ENCODE measurements around the gene TCF25.
"Not testable (repeated sequence)": the region's sequence is repeated elsewhere in the genome, so short reads cannot be mapped to it uniquely, and the experiment has no call there.

Gene TCF25

DNA sequence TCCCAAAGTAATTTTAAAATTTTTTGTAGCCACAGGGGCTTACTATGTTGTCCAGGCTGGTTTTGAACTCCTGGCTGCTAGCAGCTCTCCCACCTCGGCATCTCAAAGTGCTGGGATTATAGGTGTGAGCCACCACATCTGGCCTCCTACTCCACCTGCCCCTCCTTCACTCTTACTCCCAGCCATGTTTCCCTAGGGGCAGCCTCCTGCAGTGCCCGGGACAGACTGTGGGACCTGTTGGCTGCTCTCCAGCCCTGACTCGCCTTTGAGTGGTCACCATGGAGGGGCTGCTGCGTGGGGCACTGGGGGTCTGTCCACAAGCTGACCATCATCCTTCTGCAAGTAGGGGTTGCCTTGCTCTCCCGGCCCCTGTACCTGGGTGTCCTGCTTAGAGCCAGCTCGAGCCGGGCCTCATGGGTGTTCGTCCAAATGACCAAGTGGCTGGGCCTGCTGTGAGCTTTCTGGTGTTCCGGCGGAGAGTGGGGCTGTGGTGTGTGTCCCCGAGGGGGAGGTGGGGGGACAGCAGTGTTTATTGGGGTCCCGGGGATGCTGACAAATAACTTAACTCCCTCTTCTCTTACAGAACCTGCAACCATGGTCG lies 28.6 kb upstream of the TCF25 start:
- no peak for DNase-seq

DNA sequence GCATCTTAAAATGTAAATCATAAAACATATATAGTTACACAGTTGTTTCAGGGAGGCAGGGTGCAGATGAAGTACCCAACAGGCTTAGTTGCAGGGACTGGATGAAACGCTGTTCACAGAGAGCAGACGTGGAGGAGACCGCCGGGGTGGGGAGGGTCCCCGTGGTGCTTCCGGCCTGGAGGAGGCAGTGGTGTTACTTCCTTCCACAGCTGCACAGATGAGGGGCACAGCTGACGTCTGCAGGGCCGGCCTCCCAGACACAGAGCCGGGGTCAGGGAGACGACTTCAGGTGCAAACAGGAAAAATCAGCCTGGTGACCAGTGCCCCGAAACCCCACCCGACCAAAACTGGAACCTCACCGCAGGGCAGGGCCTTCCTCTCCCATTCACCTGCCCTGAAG lies 28.0 kb upstream of the TCF25 start:
- DNase-seq, result peak; percentile 20

DNA sequence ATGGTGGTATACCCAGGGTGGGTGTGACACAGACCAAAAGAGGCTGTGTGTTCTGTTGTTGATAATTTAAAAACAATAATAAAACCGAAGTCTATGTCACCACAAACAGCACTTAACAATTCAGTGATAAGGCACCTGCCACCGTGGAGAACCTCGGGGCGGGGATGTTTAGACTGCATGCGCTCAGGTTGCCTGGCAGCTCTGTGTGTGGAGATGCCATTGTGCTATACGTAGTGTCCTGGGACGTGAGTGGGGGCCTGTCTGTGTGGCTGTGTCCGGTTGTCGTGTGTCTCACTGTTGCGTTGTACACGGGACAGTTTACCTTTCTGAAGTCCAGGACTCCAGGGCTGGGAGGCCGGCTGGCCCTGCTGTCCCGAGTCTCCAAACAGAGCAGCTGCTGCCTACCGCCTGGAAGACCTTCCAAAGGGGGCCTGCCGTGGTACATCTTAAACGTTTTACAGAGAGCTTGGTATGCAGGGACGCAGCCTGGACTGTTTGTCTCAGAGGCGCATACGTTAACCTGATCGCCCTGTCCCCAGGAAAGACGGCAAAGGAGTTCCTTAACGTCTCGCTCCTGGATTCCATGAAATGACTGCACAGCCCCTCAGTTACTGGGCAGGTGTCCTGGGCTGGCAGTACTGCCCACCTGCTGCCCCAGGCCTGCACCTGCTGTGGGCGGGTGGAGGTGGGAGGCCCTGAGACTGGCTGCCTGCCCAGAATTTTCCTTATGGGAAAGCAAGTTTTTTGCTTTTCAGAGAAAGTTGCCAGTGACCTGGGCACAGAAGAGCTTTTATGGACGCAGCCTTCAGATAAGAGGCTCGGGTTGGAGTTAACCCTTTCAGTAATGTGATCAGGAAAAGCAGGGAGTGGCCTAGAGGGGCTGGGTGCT lies 26.1 kb upstream of the TCF25 start:
- no peak for DNase-seq

DNA sequence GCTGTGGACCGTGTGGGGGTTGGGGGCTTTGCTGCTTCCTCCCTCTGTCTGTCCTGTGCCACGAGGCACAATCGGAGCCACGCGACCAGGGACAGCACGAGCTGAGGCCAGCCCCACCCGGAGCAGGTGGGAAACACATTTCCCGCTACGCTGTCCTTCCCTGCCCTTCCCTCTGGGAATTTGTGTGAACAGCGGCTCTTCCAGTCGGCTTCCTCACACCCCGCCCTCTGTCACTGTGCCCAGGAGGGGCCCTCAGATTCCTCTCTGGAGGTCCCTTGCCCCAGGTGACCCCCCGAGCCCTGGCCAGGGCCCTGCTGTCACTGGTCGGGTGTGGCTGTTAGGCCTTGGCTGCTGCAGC lies 25.5 kb upstream of the TCF25 start:
- DNase-seq, result no peak

DNA sequence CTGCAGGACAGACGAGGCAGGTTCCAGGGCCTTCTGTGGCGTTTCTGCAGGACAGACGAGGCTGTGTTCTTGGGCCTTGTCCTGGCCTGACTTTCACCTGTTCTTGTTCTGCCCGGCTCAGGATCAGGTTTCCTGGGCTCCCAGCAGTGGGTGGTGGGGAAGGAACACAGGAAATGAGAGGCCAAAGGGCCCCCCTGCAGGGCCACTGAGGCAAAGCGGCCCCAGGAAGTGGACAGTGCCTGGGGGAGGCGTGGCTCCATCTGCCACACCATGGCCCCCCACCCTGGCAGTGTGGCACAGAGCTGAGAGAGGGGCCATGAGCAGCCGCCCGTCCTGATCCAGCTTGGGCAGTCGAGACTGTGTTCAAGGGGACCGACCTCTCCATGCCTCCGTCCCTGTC lies 24.4 kb upstream of the TCF25 start:
- DNase-seq, result no peak

DNA sequence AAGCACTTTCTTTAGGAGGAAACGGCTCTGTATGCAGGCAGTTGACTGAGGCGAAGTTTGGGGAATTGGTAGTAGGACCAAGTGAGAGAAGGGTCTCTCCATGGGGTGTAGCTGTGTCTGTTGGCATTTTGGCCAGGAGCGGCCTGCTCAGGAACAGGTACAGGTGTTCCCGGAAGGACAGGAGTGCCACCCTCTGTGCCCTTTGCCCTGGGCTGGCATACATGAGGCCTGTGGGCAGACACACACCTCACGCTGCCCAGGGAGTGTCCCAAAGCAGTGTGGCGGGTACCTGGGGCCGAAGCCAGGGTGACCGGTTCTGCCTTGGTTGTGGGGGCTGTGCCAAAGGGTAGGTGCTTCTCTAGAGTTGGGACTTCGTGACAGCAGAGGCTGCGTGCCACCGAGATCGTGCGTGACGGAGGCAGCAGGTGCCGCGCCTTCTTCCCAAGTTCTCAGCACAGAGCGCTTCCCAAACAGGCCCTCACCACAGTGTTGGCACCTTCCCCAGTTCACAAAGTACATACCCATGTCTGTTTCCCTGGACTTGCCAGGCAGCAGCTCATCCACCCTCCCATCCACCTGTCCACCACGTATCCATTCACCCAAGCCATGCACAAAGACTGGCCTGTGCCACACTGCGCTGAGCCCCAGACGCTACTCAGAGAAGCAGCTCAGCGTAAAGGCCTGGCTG lies 19.9 kb upstream of the TCF25 start:
- no peak for DNase-seq

DNA sequence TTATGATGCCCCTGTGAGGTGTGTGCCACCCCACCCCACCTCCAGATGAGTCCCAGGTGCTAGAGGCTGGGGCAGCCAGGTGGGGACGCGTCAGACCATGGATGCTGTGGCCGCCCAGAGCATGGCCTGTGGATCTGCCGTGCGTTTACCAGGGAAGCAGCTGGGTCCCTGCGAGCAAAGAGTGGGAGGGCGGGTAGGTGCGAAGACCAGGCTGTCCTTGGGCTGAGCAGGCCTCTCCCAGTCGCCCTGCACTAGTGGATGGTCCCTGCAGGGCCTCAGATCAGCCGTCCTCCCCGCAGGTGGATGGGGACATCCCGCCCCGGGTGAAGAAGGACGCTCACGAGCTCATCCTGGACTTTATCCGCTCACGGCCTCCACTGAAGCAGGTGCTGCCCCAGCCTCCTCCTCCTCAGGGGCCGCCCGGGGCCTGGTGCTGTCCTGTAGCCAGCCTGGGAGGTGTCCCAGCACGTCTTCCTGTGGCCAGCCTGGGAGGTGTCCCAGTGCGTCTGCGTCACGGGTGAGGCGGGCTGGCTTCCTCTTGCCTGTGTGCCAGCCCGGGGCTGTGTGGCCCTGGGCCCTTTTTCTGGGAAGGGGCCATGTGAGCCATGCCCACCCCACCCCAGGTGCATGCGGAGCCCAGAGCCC lies 18.0 kb upstream of the TCF25 start:
- no peak for DNase-seq

DNA sequence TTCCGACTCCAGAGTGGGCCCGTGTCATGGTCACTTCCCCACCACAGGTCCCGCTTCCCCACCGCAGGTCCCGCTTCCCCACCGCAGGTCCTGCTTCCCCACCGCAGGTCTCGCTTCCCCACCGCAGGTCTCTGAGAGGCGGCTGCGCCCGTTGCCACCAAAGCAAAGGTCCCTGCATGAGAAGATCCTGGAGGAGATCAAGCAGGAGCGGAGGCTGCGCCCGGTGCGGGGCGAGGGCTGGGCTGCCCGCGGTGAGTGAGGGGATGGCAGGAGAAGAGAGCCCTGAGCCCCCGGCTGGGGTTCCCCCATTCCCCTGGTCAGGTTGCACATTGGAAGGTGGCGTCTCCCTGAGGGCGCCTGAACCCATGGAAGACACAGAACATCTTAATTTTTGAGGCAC lies 17.4 kb upstream of the TCF25 start:
- no peak for DNase-seq

DNA sequence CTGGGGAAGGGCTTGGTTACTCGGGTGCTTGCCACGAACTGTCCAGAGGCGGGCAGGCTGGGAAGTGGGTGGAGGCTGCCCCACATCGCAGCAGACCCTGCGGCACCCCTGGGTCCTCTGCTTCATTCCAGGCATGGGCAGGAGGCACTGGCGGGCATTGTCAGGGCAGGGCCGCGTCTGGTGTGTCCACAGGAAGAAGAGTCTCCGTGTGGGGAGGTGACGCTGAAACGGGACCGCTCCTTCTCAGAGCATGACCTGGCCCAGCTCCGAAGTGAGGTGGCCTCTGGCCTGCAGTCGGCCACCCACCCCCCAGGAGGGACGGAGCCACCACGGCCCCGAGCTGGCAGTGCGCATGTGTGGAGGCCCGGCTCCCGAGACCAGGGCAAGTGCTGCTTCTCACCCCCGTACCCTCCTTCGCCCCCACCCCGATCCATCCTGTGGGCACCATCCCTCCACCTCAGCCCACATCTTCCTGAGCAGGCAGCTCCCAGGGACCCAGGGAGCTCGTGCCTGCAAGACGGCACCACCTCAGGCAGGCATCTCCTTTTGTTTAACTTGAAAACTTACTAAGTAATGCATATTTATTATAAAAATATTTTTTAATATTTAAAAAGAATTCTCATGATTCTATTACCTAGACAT lies 14.3 kb upstream of the TCF25 start:
- no peak for DNase-seq

DNA sequence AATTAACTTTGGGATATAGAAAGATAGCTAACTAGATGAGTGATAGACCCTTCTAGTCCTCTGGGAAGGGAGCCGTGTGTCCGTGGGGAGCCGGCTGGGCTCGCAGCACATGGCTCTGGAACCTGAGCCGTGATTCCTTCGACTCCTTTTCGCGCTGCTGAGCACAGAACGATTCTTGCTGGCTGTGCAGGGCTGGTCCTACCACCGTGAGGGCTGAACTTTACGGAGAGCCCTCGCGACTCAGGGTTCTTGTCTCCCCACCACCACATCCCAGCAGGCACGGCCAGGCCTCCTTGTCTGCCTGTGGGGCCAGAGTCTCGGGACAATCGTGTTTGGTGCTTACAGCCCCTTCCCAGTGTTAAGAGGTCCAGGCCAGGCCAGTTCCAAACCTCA lies 13.8 kb upstream of the TCF25 start:
- DNase-seq, result no peak

DNA sequence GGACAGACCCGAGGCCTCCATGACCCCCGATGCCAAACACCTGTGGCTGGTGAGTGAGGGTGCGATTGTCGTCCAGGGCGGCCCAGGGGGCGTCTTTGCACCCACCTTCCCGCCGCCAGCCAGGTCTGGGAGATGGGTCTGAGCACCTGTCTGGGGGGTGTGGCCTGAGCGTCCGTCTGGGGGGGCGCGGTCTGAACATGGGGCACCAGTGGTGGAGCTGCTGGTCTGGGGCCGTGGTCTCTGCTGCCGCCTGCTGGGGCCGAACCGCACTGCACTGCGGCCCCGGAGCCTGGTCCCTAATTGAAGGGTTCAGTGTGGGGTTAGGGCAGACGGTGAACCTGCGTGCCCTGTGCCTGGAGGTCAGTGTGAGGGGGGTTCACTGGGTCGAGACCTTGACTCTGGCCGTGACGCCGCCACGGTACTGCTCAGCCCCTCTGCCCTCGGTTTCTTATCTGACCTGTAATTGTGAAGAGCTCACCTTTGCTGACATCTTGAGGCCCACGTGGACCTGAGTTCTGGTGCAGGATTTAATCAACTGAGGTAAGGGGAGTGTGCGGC lies 12.6 kb upstream of the TCF25 start:
- DNase-seq, result peak; percentile 66

DNA sequence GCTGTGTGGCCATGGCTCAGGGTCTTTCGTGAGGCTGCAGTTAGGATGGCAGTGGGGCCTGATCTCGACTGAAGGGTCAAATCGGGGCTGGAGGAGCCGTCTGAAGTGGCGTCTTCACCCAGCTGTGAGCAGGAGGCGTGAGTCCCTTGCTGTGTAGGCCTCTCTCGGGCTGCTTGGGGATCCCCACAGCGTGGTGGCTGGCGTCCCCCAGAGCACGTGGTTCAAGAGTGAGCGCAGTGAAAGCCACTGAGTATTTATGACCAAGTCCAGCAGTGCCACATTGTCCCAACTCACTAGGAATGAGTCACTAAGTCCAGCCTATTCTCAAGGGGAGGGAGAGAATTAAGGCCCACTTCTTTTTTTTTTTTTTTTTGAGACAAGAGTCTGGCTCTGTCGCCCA lies 11.7 kb upstream of the TCF25 start:
- no peak for DNase-seq

DNA sequence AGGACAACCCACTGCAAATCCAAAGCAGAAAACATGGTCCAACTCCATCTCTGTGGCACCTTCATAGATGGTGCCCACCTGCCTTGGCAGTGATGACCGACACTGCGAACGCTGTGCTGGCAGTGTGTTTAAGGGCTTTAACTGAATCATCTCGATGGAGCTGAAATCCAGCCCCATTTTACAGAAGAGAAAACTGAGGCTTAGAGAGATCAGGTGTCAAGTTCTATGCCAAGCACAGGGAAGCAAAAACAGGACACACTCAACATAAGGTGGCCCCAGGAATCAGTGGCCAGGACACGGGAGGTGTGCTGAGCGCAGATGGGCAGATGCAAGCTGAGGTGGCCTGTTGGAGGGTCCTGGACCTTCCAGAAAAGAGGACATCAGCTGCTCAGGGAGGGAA lies 10.7 kb upstream of the TCF25 start:
- DNase-seq, result no peak

DNA sequence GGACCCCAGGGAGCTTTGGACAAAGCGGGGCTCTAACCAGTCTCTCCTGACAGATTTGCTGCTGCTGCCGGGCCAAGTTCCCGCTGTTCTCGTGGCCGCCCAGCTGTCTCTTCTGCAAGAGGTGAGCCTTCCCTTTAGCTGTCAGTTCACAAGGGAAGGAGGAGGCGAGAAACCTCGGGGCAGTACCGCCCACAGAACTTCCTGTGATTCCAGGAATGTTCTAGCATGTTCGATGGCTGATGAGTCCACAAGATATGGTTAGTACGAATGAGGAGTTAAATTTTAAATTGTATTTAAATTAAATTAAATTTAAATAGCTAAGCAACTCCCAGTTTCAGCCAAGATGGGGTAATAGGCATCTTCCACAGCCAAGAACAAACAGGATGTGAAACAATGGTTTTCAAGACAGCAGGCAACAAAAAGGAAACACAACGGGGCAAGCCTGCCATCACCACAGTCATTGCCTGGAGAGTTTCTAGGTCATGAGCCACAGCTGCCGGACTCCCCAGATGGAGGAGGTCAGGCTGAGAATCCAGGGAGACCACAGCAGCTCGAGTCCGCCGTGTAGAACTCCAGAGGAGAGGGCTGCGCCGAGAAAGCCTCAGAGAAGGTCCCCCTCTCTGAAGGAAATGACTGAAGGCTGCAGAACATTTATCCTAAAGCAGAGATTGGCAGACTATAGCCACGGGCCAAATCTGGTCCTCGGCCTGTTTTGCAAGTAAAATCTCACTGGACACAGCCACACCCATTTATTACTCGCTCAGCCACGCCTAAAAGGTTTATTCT lies 9.5 kb upstream of the TCF25 start:
- DNase-seq, result peak; percentile 43

DNA sequence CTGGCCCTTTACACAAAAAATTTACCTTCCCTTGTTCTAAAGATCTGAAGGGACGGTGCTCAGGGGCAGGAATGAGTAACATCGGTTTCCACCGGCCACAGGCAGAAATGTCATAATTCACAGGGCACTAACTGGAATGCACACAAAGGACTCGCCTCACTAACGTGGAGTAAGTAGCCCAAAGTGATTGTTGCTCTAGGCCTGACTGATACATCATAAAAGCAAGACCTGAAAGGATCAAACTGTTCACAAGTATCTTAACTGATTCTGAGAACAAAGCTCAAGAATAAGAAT lies 8.9 kb upstream of the TCF25 start:
- no peak for DNase-seq

DNA sequence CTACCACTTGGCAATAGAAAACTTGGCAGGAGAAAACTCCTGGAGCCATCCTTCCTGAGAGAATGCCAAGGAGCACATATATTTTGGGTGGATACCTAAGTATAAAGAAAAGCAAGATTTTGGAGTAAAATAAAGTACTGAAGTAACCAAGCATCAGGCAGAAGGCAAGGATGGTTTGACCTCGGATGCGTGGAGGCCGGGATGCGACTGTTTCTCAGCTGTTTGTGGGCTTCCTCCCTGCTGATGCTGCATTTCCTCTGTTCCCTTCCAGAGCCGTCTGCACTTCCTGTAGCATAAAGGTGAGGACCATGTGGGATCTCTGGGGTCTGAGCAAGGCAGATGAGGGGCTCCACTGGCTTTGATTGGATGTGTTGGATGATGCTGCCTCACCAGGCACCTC lies 5.5 kb upstream of the TCF25 start:
- DNase-seq, result no peak

DNA sequence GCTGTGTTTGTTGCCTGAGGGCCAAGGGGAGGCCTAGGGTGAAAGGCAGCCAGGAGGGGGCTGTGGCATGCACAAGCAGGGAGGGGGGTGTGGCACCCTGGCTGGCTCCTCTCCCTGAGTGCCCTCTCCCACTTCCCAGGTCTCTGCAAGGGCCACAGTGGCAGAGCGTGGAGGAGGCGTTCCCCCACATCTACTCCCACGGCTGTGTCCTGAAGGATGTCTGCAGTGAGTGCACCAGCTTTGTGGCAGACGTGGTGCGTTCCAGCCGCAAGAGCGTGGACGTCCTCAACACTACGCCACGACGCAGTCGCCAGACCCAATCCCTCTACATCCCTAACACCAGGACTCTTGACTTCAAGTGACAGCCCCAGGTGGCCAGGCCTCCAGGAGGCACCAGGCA lies 3.5 kb upstream of the TCF25 start:
- no peak for DNase-seq

DNA sequence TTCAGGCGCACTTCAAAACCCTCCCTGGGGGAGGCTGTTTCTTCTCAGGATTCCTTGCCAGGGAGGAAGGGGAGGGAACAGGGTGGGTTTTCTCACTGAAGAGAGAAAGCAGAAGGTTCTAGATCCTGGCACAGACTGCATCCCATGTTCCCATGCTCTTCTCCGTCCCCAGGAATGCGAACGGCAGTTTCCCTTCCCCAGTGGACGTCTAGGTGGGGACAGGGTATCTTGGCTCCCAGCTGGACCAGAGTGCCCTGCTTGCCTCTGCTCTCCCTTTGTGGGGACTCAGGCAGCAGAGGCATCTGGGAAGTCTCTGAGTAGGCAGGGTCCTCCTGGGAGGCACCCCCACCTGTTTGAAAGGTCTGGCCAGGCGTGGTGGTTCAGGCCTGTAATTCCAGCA lies 3.0 kb upstream of the TCF25 start:
- no peak for DNase-seq

DNA sequence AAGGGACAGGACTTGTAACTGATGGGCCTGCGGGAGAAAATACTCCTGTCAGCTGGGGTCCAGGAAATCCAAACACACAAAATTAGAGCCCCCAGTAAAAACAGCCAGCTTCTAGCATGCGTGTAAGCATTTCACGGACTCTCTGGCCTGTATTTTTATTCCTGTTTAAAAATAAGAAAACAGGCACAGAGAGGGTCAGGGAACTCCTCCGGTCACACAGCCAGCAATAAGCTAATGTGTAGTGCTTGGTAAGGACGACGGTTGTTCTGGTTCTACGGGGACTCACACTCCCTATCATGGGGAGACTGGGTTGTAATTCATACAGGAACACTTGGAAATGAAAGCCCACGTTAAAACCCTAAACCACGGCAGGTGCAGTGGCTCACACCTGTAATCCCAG lies 1.5 kb upstream of the TCF25 start:
- no peak for DNase-seq

DNA sequence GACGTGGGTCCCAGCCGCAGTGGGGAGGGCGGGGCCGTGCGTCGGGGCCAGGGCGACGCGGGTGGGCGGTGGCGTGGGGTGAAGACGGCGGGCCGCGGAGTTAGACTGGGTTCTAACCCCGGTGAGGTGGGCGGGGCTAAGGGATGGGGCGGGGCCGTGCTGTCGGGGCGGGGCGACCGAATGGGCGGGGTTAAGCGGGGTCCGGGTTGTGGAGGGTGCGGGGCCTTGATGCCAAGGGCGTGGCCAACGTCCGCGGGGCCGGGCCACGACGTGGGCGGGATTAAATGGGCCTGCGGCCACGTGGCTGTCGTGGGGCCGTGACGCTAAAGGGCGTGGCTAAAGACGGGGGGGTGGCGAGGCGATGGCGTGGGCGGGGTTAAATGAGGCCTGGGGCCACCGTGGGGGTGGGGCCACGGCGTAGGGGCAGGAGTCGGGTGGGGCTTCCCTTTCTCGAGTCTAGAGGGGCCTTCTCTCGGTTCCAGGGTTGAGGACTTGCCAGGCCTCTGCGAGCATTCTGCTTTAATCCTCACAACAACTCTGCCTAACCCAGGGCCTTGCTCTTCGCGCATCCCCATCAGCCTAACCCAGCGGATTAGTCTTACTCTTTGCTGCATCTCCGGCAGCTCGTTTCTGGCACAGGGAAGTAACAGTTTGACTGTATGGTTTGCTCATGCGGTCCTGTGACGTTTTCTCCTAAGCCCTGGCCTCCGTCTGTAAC lies 739 bp downstream of the TCF25 start:
- peak; percentile 94 for DNase-seq

DNA sequence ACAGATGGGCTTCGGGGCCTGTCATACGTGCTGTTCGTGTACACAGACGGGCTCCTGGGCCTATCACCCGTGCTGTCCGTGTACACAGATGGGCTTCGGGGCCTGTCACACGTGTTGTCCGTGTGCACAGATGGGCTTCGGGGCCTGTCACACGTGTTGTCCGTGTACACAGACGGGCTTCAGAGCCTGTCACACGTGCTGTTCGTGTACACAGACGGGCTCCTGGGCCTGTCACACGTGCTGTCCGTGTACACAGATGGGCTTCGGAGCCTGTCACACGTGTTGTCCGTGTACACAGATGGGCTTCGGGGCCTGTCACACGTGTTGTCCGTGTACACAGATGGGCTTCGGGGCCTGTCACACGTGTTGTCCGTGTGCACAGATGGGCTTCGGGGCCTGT lies 5.7 kb downstream of the TCF25 start:
- not testable (repeated sequence) for DNase-seq
